GM21825 (cell line): ENCODE measurements around the gene IL36RN.
"Not testable (repeated sequence)": the region's sequence is repeated elsewhere in the genome, so short reads cannot be mapped to it uniquely, and the experiment has no call there.

Source experiments
- ATAC-seq: cut with Tn5 transposase; IDR thresholded peaks from one replicate; pipeline ENCODE4 v1.9.1; 2021; ENCODE audit warnings: mild to moderate bottlenecking, moderate library complexity; ENCODE audit not compliant: unreplicated experiment

IL36RN gene

DNA sequence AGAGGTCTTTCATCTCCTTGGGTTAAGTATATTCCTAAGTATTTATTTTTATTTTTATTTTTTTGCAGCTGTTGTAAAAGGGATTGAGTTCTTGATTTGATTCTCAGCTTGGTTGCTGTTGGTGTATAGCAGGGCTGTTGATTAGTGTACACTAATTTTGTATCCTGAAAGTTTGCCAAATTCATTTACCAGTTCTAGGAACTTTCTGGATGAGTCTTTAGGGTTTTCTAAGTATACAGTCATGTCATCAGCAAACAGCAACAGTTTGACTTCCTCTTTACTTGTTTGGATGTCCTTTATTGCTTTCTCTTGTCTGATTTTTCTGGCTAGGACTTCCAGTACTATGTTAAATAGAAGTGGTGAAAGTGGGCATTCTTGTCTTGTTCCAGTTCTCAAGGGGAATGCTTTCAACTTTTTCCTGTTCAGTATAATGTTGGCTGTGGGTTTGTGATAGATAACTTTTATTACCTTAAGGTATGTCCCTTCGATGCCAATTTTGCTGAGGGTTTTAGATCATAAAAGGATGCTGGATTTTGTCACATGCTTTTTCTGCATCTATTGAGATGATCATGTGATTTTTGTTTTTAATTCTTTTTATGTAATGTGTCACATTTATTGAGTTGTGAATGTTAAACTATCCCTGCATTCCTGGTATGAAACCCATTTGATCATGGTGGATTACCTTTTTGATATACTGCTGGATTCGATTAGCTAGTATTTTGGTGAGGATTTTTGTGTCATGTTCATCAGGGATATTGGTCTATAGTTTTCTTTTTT is 38.0 kb downstream of the IL36RN start:
- not testable (repeated sequence) for ATAC-seq

GRCh38 chr2:113098041-113098440 is 39.0 kb downstream of the IL36RN start:
- ATAC-seq = no peak

DNA sequence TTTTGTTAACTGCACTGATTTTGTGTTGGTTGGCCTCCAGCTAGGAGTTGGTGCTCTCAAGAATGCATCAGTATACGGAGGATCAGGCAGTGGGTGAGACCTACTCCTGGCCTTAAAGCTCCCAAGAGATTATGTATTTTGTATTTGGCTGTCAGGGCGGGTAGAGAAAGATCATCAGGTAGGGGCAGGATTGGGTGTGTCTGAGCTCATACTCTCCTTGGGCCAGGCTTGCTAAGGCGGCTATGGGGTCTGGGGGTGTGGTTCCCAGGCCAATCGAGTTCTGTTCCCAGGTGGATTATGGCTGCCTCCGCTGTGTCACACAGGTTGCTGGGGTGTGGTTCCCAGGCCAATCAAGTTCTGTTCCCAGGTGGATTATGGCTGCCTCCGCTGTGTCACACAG is 39.5 kb downstream of the IL36RN start:
- ATAC-seq = no peak

DNA sequence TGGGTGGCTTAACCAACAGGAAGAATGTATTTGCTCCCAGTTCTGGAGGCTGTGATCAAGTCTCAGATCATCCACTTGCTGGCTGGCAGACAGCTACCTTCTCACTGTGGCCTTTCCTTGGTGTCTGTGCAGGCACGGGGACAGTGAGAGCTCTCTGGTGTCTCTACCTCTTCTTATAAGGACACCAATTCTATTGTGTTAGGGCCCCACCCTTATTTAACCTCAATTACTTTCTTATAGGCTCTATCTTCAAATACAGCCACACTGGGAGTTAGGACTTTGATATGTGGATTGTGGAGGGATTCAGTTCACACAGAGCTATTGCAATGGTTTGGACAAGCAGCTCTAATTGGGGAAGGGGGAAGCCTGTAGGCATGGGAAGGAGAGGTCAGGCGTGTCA is 43.1 kb downstream of the IL36RN start:
- no peak for ATAC-seq

DNA sequence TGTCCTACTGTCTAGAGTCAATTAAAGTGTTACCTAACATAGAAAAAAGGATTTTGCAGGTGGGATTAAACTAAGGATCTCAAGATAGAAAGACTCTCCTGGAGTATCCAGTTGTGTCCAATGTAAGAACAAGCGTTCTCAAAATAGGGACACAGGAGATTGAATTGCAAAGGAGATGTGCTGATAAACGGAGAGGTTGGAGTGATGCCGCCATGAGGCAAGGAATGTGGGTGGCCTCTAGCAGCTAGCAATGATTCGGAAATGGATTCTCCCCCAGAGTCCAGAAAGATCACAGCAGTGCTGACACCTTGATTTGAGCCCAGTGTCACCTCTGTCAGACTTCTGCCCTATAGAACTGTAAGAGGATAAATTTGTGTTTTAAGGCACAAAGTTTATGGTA is 44.3 kb downstream of the IL36RN start:
- ATAC-seq = no peak

DNA sequence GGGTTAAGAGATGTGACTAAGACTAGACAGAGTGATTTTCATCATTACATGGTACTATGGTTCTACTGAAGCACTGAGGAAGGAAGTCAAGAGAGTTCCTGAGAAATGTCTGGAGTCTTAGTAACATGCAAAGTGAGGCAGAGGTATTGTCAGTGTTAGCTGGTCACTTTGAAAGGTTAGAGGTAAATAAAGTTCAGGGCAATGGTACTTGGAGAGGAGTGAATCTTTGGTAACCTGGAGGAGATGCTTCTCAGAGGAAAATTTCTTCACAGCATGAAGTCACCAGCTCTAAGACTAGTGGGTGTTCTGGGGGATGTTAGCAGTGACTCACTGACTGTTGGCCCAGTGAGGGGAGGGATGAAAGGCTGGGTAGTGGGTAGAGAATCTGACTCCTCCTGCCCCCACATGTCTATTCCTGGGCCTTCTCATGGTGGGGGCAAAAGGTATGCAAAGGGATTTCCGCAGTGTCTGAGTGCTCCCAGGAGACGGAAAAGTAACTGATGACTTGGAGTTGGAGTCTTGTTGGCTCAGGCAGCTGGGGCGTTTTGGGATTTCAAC is 45.1 kb downstream of the IL36RN start:
- no peak for ATAC-seq

DNA sequence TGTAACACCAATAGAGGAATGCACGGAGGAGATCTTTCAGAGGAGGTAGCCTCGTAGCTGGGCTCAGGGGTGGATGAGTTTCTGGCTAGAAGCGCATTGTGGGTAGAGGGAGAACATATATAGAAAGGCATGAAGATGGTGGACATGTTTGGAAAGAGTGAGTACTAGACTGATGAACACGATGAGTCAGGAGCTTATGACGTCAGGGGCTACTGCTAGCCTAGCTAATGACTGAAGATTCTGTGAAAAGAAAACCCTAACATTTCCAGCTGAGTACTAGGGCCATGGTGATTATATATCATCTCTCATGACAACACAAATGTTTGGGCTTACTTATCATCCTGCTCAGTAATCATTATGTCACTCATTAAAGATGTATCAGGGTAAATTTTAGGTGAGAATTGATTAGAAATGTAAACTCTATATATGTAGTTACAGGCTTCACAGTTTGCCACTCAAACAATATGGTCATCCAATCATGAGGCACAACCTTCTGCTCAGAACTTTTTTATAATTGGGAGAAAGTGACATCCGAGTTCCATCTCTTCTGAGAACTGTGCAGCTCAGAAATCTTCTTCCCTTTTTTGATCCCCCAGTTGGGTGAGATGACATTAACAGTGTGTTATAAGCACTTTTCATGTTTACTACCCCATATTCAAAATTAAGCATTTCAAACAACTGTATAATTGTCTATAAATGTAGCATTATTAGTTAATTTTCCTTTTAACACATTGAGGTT is 46.2 kb downstream of the IL36RN start:
- ATAC-seq = no peak

DNA sequence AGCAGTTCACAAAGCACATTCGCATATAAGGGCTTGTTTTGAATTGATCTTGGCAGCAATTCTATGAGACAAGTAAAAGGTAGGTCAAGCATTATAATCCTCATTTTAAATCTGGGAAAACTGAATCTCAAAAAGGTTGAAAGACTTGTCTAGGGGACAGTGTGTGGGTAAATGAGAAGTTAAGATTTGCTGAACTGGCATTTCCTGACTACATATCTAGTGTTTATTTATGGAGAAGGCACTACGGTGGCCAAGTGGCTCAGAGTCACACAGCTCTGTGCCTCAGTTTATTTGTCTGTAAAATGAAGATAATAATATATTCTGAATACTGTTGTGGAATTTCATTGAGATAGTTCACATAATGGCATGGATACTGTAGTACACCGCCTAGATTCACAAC is 52.1 kb downstream of the IL36RN start:
- ATAC-seq = no peak

- no peak for ATAC-seq
Observed at GRCh38 chr2:113111823-113112287, 52.9 kb downstream of the IL36RN start.

DNA sequence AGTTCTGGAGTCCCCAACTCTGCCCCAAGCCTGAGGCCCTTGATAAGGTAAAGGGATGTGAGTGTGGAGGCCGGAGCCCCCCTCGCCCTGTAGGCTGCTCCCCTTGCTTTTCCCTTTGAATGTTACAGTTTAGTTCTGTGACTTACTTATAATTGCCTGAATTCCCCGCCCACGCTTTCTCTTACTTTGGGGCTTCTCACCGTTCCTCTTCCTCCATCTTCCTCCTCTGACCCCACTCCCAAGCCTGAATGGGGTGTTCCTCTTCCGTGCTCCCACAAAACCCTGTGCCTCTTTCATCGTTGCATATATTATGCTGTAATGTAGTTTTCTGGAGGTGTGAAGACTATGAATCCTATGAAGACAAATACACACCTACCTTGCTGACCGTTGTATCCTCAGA is 53.4 kb downstream of the IL36RN start:
- ATAC-seq = no peak

GRCh38 chr2:113112871-113113270 is 53.9 kb downstream of the IL36RN start:
- no peak for ATAC-seq

GRCh38 chr2:113113807-113114206 is 54.8 kb downstream of the IL36RN start:
- no peak for ATAC-seq
